Thyroid gland (tissue), 4 donors: ENCODE data around the gene P4HA2. TPM values are rescaled to one million over a fixed set of nuclear protein-coding genes. Genes with fewer than 3 reads are reported as not detected.

Source experiments
- DNase-seq, 2 donors: peaks; one replicate each; pipeline ENCODE4 v3.0.0-alpha.2; 2019
- H3K27ac ChIP-seq, 3 donors: fragments of 200-600 bp; sonication (generic); 1 replicate in 2 of 3; 2 replicates in 1 of 3; pipeline ENCODE4 v1.5.1; 2016 to 2019; ENCODE audit warnings: mild to moderate bottlenecking in 1 of 3, moderate library complexity in 1 of 3
- H3K27me3 ChIP-seq: fragments of 200-600 bp; sonication (generic); one replicate; pipeline ENCODE4 v1.5.1; 2019
- H3K36me3 ChIP-seq, 2 donors: fragments of 200-600 bp; sonication (generic); one replicate each; pipeline ENCODE4 v1.5.1; 2016 to 2019
- H3K4me1 ChIP-seq, 2 donors: fragments of 200-600 bp; sonication (generic); one replicate each; pipeline ENCODE4 v1.5.1; 2017 to 2019
- H3K4me3 ChIP-seq, 3 donors: fragments of 200-600 bp; sonication (generic); replicated peaks in 1 of 3; 1 replicate in 2 of 3; 2 replicates in 1 of 3; pipeline ENCODE4 v1.5.1; 2016; ENCODE audit warnings: mild to moderate bottlenecking in 1 of 3
- H3K9me3 ChIP-seq: fragments of 200-600 bp; sonication (generic); one replicate; pipeline ENCODE4 v1.5.1; 2017
- CTCF ChIP-seq, 6 experiments: fragments of 200-600 bp in 3 of 6; fragments of 450-650 bp in 3 of 6; sonication (generic) in 3 of 6; IDR thresholded peaks; one replicate each; pipeline ENCODE4 v1.5.1; 2016 to 2019; ENCODE audit warnings: antibody characterized with exemption in 6 of 6, mild to moderate bottlenecking in 2 of 6, inconsistent platforms in 1 of 6, moderate library complexity in 1 of 6
- POLR2A ChIP-seq, 2 donors: fragments of 450-650 bp; IDR thresholded peaks; one replicate each; pipeline ENCODE4 v1.6.1; 2017; ENCODE audit warnings: antibody characterized with exemption in 2 of 2, mild to moderate bottlenecking in 2 of 2, moderate library complexity in 1 of 2
- WGBS, 2 donors: methylation state at CpG; one replicate each; pipeline ENCODE4 v1.1.5; 2017; 5-methylcytosine and 5-hydroxymethylcytosine counted together
- intact Hi-C: fragments of 100-400 bp; cut with DNase I; formaldehyde crosslinking; loops from one replicate; pipeline ENCODE4 v1.15.1; 2023
- total RNA-seq, 4 donors: library from RNA; depleted of rRNA; stranded (reverse); fragments of >200 nt; gene quantifications; one replicate each; pipeline ENCODE4 v1.2.3, GENCODE V29; 2016

The P4HA2 gene
- total RNA-seq, 4 donors from 2014 or later, result 21.3 to 32.0 (median 29.6) TPM

GRCh38 chr5:132270335-132270665 lies 42.6 kb upstream of the P4HA2 start:
- Histone ChIP-seq H3K4me1 (peaks cover 4 to 32% of the 10 kb centered on the region in 2 donors), H3K27me3 (no peaks in the 10 kb centered on the region), H3K36me3 (no peaks in the 10 kb centered on the region), H3K27ac (no peak overlapping the region), H3K9me3 (no peaks in the 10 kb centered on the region), H3K4me3 (no peak overlapping the region)
- TF ChIP-seq CTCF (IDR thresholded peaks at IDR 0.05), result no peak
- TF ChIP-seq POLR2A (IDR thresholded peaks at IDR 0.05), result no peak
- intact Hi-C loops, result loop anchor here (5.0 kb wide), 1 partner anchor 232 kb away; no protein-coding TSS in a partner anchor
- DNase-seq, result no peak
- WGBS, 2 donors, result 100% methylated on average over 1 of the region's 1 CpG; no CpG with 5 or more reads in 1 of the 2 donors

- no peak for TF ChIP-seq POLR2A (IDR thresholded peaks at IDR 0.05)
- TF ChIP-seq CTCF (IDR thresholded peaks at IDR 0.05), result no peak
- Histone ChIP-seq H3K36me3 (no peaks in the 10 kb centered on the region), H3K9me3 (no peaks in the 10 kb centered on the region), H3K4me1 (peaks cover 5 to 38% of the 10 kb centered on the region in 2 donors), H3K27ac (no peak overlapping the region), H3K27me3 (no peaks in the 10 kb centered on the region), H3K4me3 (no peak overlapping the region)
- DNase-seq, result no peak
- WGBS, 2 donors, result 95 to 97% methylated on average over 3 of the region's 3 CpGs
- intact Hi-C loops, result loop anchor here (5.0 kb wide), 1 partner anchor 233 kb away; no protein-coding TSS in a partner anchor
These were observed 42.1 kb upstream of the P4HA2 start for GRCh38 chr5:132269635-132270334.

GRCh38 chr5:132268769-132269551 lies 41.3 kb upstream of the P4HA2 start:
- DNase-seq, result no peak

GRCh38 chr5:132267931-132268768 lies 40.5 kb upstream of the P4HA2 start:
- Histone ChIP-seq H3K36me3 (no peaks in the 10 kb centered on the region), H3K27ac (no peak overlapping the region), H3K4me1 (peaks cover 8 to 41% of the 10 kb centered on the region in 2 donors), H3K9me3 (no peaks in the 10 kb centered on the region), H3K4me3 (no peak overlapping the region), H3K27me3 (no peaks in the 10 kb centered on the region)
- 67 to 83% methylated on average over 3 to 4 of the region's 6 CpGs for WGBS, 2 donors
- TF ChIP-seq POLR2A (IDR thresholded peaks at IDR 0.05), result no peak
- no peak for TF ChIP-seq CTCF (IDR thresholded peaks at IDR 0.05)
- intact Hi-C loops, result no loop called here
- no peak for DNase-seq

More at GRCh38 chr5:132268769-132269551, 41.3 kb upstream of the P4HA2 start:
- H3K4me1 ChIP-seq, result peaks cover 5 to 41% of the 10 kb centered on the region in 2 donors
- 64 to 90% methylated on average over 7 of the region's 8 CpGs for WGBS, 2 donors
- H3K27me3 ChIP-seq, result no peaks in the 10 kb centered on the region
- H3K9me3 ChIP-seq, result no peaks in the 10 kb centered on the region
- no peak for TF ChIP-seq CTCF (IDR thresholded peaks at IDR 0.05)
- no peak for TF ChIP-seq POLR2A (IDR thresholded peaks at IDR 0.05)
- intact Hi-C loops, result no loop called here
- H3K27ac ChIP-seq, result no peak overlapping the region
- H3K4me3 ChIP-seq, result no peak overlapping the region
- H3K36me3 ChIP-seq, result no peaks in the 10 kb centered on the region
